Skeletal muscle cell (primary cell): ENCODE data around the gene CIRBP.
A peak's percentile ranks its signal among the peaks of the same experiment; 100 is the strongest.

Experiments used
- DNase-seq: peaks from one replicate; pipeline ENCODE4 v3.0.0-alpha.2; 2010; ENCODE audit warnings: low read depth
- H3K4me3 ChIP-seq: 2 replicates; pipeline ENCODE4 v1.5.1; 2011; ENCODE audit warnings: low read depth, mild to moderate bottlenecking, control low read depth, low read length, moderate library complexity

CIRBP gene

DNA sequence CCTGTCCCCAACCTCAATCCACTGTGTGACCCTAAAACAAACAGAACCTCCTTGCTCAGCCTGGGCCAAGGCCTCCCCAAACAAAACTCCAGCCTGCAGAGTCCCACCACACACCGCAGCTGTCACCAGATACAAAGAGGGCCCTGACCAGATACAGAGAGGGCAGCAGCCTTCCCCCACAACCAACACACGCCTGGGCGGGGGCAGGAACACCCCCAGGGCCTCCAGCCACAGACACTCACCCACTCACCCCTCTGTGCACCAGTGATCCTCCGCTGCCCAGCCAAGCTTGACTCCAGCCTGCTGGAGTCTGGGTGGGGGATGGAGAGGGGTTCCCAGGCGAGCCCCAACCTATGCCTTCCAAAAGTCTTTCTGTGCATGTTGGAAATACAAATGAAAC, 5.9 kb upstream of the CIRBP start:
- DNase-seq = no peak
- H3K4me3 ChIP-seq = no peak overlapping the region

DNA sequence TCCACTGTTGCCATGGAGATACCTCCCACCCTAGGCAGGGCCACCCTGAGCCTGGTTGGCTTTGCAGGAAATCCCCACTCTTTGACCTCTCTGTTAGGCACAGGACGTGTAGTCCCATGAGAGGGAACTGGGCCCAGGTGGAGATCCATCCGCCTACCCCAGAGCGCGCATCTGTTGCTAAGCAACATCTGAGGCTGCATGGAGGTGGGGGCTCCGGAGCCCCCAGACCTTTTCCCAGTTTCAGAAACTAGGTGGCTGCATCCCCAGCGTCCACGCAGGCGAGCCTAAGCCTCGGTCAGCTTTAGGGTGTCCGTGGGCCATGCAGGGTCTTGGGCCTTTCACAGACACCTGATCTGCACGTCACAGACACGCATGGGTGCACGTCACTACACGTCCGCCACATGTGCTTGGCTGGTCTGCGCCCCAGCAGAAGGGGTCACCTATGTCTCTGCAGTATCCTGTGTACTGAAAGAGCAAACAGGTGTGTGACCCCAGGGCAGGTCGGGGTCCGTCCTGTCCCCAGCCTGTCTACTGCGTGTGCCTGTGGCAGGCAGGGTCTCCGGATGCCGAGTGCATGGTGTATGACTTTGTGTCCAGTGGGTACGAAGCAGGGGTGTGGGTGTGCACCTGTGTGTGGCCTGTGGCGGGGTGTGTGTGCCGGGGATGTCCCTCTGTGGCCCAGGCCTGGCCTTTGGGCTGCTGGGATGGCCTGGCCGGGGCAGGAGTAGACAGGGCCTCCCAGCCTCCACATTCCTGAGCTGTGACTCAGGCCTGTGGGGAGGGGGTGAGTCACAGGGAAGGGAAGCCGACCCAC, 4.1 kb upstream of the CIRBP start:
- no peak overlapping the region for H3K4me3 ChIP-seq
- DNase-seq = peak; percentile 54

DNA sequence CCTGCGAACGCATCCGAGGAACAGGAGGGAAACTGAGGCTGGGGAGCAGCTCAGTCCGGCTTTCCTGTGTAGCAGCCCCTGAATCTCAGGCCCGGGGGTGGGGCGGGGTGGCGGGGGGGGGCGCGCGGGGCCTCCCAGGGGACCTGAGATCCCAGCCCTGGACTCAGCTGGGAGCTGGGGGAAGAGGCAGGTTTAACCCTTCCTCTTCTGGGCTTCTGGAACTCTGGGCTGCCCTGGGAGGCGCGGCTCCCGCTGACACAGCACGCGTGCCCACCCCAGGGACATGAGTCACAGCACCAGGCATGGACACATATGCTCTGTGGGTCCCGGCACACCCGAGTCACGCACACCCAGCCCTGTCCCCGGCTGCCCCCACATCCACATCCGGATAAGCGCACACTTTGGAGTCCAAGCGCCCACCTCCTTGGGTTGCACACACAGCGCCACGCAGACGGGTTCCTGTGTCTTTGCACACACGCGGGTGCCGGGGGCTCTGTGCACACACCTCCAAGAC, 3.5 kb upstream of the CIRBP start:
- H3K4me3 ChIP-seq = peak overlapping the region; percentile 56
- peak; percentile 66 for DNase-seq

- no peak for DNase-seq
Measured at GRCh38 chr19:1266129-1266915, 2.8 kb upstream of the CIRBP start.

DNA sequence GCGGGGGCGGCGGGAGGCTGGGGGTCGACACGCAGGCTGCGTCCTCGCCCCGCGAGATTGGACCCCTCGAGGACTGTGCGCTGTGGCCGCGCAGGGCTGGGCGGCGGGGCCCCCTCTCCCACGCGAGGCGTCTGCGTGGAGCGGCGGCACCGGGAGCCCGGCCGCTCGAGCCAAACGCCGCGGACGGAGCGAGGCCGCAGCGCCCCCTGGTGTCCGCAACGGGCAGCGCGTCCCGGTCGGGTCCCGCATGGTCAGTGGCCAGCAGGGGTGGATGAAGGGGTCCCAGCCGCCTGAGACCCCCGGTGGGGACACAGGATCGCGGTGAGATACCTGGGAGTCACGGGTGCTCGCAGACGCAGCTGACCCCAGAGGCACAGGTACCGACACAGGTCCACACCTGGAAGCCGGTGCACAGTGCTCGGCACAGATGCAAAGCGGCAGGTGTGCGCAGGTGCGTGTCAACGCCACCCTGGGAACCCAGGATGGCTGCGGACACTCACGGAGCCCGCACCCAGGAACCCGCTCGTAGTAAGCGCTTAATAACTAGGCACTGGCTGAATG, 2.1 kb upstream of the CIRBP start:
- H3K4me3 ChIP-seq = peak overlapping the region; percentile 56
- no peak for DNase-seq

More at GRCh38 chr19:1266129-1266915, 2.8 kb upstream of the CIRBP start:
- H3K4me3 ChIP-seq = peak overlapping the region; percentile 56

GRCh38 chr19:1267477-1268225, 1.5 kb upstream of the CIRBP start:
- H3K4me3 ChIP-seq = peak overlapping the region; percentile 56
- DNase-seq = no peak

- no peak for DNase-seq
- no peak overlapping the region for H3K4me3 ChIP-seq
Measured at GRCh38 chr19:1268226-1269064, 687 bp upstream of the CIRBP start.

- peak; percentile 67 for DNase-seq
- H3K4me3 ChIP-seq = peak overlapping the region; percentile 69
Measured at GRCh38 chr19:1269478-1270212, 513 bp downstream of the CIRBP start.

DNA sequence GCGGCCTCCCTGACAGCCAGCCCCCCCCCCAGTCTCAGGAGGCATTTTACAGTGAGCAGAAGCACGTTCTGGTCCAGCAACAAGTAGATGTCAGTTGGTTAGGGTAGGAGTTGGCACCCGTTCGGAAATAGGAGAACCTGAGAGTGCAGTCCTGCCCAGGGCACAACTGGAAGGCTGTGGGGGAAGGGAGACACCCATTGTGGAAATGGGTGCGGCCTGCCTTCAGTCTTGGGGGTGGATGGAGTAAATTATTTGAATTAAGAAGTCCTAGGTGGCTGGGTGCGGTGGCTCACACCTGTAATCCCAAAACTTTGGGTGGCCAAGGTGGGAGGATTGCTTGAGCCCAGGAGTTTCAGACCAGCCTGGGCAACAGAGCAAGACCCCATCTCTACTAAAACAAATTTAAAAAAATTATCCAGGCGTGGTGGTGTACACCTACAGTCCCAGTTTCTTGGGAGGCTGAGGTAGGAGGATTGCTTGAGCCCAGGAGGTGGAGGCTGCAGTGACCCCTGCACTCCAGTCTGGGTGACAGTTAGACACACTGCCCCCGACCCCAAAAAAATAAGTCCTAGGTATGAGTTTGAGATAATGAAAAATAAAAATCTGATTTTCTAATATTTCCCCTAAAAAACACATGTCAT, 1.2 kb downstream of the CIRBP start:
- peak overlapping the region; percentile 69 for H3K4me3 ChIP-seq
- no peak for DNase-seq

DNA sequence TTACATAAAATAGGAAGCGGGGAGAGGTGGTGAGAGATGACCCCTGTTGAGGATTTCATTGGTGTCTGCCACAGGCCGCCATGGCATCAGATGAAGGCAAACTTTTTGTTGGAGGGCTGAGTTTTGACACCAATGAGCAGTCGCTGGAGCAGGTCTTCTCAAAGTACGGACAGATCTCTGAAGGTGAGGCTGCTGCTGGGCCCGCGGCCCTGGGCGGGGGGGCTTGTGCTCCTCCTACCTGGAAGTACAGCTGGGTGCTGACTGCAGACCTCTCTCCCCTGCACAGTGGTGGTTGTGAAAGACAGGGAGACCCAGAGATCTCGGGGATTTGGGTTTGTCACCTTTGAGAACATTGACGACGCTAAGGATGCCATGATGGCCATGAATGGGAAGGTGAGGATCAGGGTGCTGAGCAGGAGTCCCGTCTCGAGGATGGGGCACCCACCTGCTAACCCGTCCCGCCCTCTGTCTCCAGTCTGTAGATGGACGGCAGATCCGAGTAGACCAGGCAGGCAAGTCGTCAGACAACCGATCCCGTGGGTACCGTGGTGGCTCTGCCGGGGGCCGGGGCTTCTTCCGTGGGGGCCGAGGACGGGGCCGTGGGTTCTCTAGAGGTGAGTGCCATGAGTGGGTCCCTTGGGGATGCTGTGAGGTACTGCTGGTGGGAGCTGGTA, 1.9 kb downstream of the CIRBP start:
- DNase-seq = no peak
- H3K4me3 ChIP-seq = peak overlapping the region; percentile 69

GRCh38 chr19:1271528-1272422, 2.6 kb downstream of the CIRBP start:
- no peak overlapping the region for H3K4me3 ChIP-seq
- DNase-seq = no peak

DNA sequence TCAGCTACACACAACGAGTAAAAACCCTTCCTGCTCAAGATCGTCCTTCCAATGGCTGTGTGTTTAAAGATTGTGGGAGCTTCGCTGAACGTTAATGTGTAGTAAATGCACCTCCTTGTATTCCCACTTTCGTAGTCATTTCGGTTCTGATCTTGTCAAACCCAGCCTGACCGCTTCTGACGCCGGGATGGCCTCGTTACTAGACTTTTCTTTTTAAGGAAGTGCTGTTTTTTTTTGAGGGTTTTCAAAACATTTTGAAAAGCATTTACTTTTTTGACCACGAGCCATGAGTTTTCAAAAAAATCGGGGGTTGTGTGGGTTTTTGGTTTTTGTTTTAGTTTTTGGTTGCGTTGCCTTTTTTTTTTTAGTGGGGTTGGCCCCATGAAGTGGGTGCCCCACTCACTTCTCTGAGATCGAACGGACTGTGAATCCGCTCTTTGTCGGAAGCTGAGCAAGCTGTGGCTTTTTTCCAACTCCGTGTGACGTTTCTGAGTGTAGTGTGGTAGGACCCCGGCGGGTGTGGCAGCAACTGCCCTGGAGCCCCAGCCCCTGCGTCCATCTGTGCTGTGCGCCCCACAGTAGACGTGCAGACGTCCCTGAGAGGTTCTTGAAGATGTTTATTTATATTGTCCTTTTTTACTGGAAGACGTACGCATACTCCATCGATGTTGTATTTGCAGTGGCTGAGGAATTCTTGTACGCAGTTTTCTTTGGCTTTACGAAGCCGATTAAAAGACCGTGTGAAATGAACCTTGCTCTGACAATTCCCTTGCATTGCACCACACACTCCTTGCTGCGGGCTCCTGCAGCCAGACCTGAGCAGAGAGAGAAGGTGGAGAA, 3.5 kb downstream of the CIRBP start:
- DNase-seq = no peak
- no peak overlapping the region for H3K4me3 ChIP-seq

GRCh38 chr19:1273263-1274041, 4.3 kb downstream of the CIRBP start:
- H3K4me3 ChIP-seq = no peak overlapping the region
- no peak for DNase-seq

- no peak for DNase-seq
- peak overlapping the region; percentile 75 for H3K4me3 ChIP-seq
Measured at GRCh38 chr19:1274081-1274851, 5.1 kb downstream of the CIRBP start.
